Mucosa of descending colon (tissue), 3 donors: ENCODE results near the gene WNT2. TPM values are rescaled to one million over a fixed set of nuclear protein-coding genes. Genes with fewer than 3 reads are reported as not detected.

Source experiments
- ATAC-seq: fragments of 200-7000 bp; cut with Tn5 transposase; one replicate; pipeline ENCODE4 v1.9.1; 2020; ENCODE audit warnings: mild to moderate bottlenecking, moderate library complexity
- DNase-seq, 3 donors: peaks; one replicate each; pipeline ENCODE4 v3.0.0-alpha.2; 2020
- H3K36me3 ChIP-seq: fragments of 200-600 bp; one replicate; pipeline ENCODE4 v1.8.0; 2021; ENCODE audit warnings: low read depth, mild to moderate bottlenecking
- H3K4me1 ChIP-seq: fragments of 200-600 bp; one replicate; pipeline ENCODE4 v1.8.0; 2021; ENCODE audit warnings: low read depth, mild to moderate bottlenecking
- H3K4me3 ChIP-seq: fragments of 200-600 bp; one replicate; pipeline ENCODE4 v1.8.0; 2021; ENCODE audit warnings: mild to moderate bottlenecking
- H3K9me3 ChIP-seq: fragments of 200-600 bp; one replicate; pipeline ENCODE4 v1.8.0; 2021; ENCODE audit warnings: mild to moderate bottlenecking
- intact Hi-C, 2 donors: fragments of 100-400 bp; cut with DNase I in 1 of 2; cut with micrococcal nuclease in 1 of 2; formaldehyde crosslinking; loops; one replicate each; pipeline versions ENCODE4 v1.11.0 to v1.11.1; 2022; cut with DNase I, micrococcal nuclease
- total RNA-seq, 3 donors: library from RNA; stranded (reverse); fragmentation: NEBNext Ultra II Directional in 2 of 3; extraction: Animal tissue kit (Norgen Biotek cat#: 25700) in 2 of 3; gene quantifications; one replicate each; pipeline versions ENCODE4 v1.2.1 to v1.2.4, GENCODE V29; 2021 to 2023
- TF ChIP-seq, protein P1 (sequence below): fragments of 200-600 bp; IDR thresholded peaks from one replicate; pipeline ENCODE4 v1.8.0; 2022; ENCODE audit warnings: antibody characterized with exemption, mild to moderate bottlenecking
- donor health status: DM: no; HTN: no; CAD: no; lungs with moderate emphysema.
- donor health status: DM: no; HTN: no; CAD: no.
- donor health status: DM: no; HTN: yes; CAD: no.

The WNT2 gene
- total RNA-seq, 3 donors from 2014 or later: 0.20 TPM; not detected in 2

DNA sequence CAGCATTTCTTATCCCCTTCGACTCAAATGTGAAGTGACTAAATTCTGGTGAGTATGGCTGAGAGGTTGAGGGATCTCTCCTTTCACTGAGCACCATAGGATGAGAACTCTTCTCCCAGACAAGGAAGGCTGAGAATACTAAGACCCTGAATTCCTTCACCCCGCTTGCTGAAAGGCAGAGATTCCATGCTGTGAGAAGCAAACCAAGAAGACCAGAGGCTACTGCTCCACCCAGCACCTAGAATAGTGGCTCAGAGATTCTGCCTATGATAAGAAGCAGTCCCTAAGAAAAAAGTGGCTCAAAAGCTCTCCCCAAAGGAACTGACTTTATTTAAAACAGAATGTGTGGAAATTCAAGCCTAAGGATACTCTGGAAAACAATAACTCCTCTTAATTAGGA is 26.7 kb upstream of the WNT2 start:
- no peak for ATAC-seq

DNA sequence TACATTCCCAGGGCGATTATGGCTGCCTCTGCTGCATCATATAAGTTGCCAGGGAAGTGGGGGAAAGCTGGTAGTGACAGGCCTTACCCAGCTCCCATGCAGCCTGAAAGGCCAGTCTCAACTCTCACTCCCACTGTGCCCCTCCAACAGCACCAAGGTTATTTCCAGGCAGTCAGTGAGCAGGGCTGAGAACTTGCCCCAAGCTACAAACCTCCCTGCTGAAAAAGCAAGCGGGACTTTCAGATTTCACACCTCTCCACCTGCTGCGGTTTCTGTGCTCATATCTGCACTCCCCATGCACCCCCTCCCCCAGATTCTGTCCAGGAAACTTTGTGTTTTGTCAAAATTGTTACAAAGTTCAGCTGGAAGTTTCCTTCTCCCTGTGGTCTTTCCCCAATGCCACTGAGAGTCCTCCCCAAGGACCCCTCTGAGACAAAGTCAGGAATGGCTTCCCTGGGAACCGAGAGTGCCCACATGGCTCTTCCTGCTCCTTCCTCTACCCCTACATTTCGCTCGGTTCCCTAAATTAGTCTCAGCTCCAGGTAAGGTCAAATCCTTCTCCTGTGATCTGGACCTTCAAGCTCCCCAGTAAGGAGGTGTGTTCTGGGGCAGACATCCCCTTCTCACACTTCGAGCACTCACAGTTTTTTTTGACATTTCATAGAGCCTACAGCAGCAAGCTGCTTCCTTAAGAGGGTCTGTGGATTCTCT is 25.3 kb upstream of the WNT2 start:
- ATAC-seq: no peak
- TF ChIP-seq, protein P1, sequence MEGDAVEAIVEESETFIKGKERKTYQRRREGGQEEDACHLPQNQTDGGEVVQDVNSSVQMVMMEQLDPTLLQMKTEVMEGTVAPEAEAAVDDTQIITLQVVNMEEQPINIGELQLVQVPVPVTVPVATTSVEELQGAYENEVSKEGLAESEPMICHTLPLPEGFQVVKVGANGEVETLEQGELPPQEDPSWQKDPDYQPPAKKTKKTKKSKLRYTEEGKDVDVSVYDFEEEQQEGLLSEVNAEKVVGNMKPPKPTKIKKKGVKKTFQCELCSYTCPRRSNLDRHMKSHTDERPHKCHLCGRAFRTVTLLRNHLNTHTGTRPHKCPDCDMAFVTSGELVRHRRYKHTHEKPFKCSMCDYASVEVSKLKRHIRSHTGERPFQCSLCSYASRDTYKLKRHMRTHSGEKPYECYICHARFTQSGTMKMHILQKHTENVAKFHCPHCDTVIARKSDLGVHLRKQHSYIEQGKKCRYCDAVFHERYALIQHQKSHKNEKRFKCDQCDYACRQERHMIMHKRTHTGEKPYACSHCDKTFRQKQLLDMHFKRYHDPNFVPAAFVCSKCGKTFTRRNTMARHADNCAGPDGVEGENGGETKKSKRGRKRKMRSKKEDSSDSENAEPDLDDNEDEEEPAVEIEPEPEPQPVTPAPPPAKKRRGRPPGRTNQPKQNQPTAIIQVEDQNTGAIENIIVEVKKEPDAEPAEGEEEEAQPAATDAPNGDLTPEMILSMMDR: no peak
- Histone ChIP-seq H3K36me3 (no peaks in the 10 kb centered on the region), H3K4me3 (no peak overlapping the region), H3K9me3 (no peaks in the 10 kb centered on the region), H3K4me1 (no peaks in the 10 kb centered on the region)
- intact Hi-C loops: no loop called here
- no peak for DNase-seq

More for the DNA sequence above, 26.7 kb upstream of the WNT2 start:
- no peak for DNase-seq
- Histone ChIP-seq H3K4me1 (no peaks in the 10 kb centered on the region), H3K9me3 (no peaks in the 10 kb centered on the region), H3K4me3 (no peak overlapping the region), H3K36me3 (no peaks in the 10 kb centered on the region)
- intact Hi-C loops: no loop called here
- TF ChIP-seq, protein P1: no peak

DNA sequence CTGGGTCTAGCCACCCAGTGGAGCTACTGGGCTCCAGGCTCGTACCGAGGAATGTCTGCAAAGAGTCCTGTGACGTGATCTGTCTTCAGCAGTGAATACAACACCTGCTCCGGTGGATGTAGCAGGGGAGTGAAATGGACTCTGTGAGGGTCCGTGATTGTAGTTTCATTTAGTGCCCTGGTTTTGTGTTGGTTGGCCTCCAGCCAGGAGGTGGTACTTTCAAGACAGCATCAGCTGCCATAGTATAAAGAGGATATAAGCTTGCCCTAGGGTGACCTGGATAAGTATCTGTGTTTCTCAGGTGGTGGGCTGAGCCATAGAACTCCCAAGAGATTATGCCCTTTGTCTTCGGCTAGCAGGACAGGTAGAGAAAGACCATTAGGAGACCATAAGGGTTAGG is 24.6 kb upstream of the WNT2 start:
- no peaks in the 10 kb centered on the region for H3K9me3 ChIP-seq
- TF ChIP-seq, protein P1: no peak
- H3K36me3 ChIP-seq: no peaks in the 10 kb centered on the region
- no peaks in the 10 kb centered on the region for H3K4me1 ChIP-seq
- intact Hi-C loops: no loop called here
- no peak overlapping the region for H3K4me3 ChIP-seq
- DNase-seq: no peak
- no peak for ATAC-seq

DNA sequence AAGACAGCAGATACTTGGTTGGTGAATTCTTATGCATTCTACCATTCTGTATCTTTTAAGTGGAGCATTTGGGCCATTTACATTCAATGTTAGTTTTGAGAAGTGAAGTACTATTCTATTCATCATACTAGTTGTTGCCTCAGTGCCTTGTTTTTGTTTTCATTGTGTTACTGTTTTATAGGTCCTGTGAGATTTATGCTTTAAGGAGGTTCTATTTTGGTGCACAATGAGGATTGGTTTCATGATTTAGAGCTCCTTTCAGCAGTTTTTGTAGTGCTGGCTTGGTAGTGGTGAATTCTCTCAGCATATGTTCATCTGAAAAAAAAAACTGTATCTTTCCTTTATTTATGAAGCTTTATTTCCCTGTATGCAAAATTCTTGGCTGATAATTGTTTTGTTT is 23.3 kb upstream of the WNT2 start:
- TF ChIP-seq, protein P1: no peak
- H3K36me3 ChIP-seq: no peaks in the 10 kb centered on the region
- ATAC-seq: no peak

DNA sequence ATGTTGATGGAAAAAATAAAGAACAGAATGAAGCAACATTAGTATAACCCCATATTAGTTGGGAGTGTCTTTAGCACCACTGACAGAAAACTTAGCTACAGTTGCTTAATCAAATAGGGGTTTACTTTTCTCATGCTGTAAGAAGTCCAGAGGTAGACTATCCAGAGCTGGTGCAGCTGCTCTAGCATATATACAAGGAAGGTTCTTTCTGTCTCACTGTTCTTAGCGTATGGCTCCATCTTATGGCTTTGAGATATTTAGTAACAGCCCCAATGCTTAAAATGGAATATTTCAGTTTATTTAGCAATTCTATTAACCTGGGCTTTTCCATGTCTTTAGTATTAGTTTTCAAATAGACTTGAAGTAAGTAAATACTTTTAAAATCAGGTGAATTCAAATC is 15.2 kb upstream of the WNT2 start:
- ATAC-seq: no peak
- intact Hi-C loops: no loop called here

More for the DNA sequence above, 23.3 kb upstream of the WNT2 start:
- intact Hi-C loops: no loop called here
- no peak for DNase-seq
- Histone ChIP-seq H3K4me3 (no peak overlapping the region), H3K9me3 (no peaks in the 10 kb centered on the region), H3K4me1 (no peaks in the 10 kb centered on the region)

More for the DNA sequence above, 15.2 kb upstream of the WNT2 start:
- no peak overlapping the region for H3K4me3 ChIP-seq
- DNase-seq: no peak
- H3K9me3 ChIP-seq: no peaks in the 10 kb centered on the region
- H3K4me1 ChIP-seq: no peaks in the 10 kb centered on the region
- TF ChIP-seq, protein P1: no peak
- no peaks in the 10 kb centered on the region for H3K36me3 ChIP-seq
